ENCODE data around the gene ATF6. TPM values are rescaled to one million over a fixed set of nuclear protein-coding genes. Genes with fewer than 3 reads are reported as not detected.

Gene ATF6
- total RNA-seq, 1 experiment from 2014 or later: 36.5 TPM

DNA sequence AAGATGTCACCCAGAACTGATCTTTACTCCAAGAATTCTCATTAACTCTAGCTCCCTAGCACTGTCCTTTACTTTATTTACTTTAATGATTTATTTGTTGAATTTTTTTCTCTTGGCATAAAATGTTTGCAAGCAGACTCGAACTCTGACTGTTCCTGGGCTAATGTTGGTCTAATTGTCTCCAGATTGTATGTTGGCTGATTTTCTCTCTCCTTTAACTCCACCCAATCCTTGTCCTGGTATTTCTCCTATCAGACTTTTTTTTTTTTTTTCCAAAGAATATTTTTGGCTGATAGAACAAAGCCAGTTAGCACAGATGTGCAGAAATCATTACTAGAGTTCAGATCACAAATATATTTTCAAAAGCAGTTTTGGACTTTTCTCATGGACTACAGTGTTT is 82.6 kb downstream of the ATF6 start:
- no peak overlapping the region for H2AFZ ChIP-seq (ENCODE audit: low read length)
- no peaks in the 10 kb centered on the region for H4K20me1 ChIP-seq (ENCODE audit: insufficient read depth, low read depth, low read length)
- H3K79me2 ChIP-seq (ENCODE audit: low read length): peaks cover 19% of the 10 kb centered on the region; the same call in 1 of the 2 replicates
- no peak overlapping the region for H3K4me2 ChIP-seq (ENCODE audit: low read depth, low read length, poor library complexity, severe bottlenecking)
- no peak for DNase-seq
- no peak overlapping the region for H3K9ac ChIP-seq (ENCODE audit: low read length)
- H3K27me3 ChIP-seq (ENCODE audit: low read length): no peaks in the 10 kb centered on the region
- H3K4me1 ChIP-seq (ENCODE audit: low read length): peaks cover 11% of the 10 kb centered on the region
- peaks cover 29% of the 10 kb centered on the region for H3K36me3 ChIP-seq (ENCODE audit: insufficient read depth, low read length)
- no peaks in the 10 kb centered on the region for H3K9me3 ChIP-seq (ENCODE audit: low read length)
- H3K27ac ChIP-seq (ENCODE audit: low read length): no peak overlapping the region
- no peaks in the 10 kb centered on the region for H3K9me2 ChIP-seq (replicated peaks; ENCODE audit: insufficient read depth, low read length)
- no peak overlapping the region for H3K4me3 ChIP-seq (ENCODE audit: low read length)

DNA sequence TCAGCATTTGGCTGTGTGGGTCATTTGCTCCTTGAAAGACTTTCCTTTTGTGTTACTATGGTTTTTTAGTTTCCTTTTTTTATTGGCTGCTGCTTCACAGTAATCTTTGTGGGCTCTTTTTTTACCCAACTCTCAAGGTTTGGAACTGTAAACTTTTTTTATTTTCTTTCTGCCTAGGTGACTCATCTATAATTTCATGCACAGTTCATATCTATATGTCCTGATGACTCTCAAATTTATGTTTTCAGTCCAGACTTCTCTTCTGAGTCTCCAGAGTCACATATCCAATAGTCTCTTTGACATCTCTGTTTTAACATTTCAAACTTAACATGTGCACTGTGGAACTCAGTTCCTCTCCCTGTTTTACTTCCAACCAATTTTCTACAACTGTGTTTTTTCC is 83.4 kb downstream of the ATF6 start:
- Histone ChIP-seq H3K79me2 (ENCODE audit: low read length) (peaks cover 19% of the 10 kb centered on the region; the same call in 1 of the 2 replicates), H3K36me3 (ENCODE audit: insufficient read depth, low read length) (peaks cover 35% of the 10 kb centered on the region), H3K4me2 (ENCODE audit: low read depth, low read length, poor library complexity, severe bottlenecking) (no peak overlapping the region)

DNA sequence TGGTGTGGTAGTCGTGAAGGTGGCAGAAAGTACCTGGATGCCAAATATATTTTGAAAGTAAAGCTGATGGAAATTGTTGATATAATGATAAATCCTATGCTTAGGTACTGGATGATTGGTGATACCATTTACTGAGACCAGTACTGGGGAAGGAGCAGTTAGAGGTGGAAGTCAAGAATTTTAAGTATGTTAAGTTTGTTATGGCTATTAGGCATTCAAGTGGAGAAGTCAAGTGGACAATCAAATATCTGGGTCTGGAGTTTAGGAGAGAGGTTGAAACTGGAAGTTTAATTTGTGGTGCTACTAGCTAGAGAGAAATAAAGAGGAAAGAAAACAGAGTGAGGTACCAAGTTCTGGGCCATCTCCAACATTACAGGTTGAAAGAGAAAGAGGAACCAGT is 89.1 kb downstream of the ATF6 start:
- Histone ChIP-seq H2AFZ (ENCODE audit: low read length) (no peak overlapping the region), H3K79me2 (ENCODE audit: low read length) (0 out of 2 replicates have a peak, but pooled peaks cover 13% of the 10 kb centered on the region), H3K4me2 (ENCODE audit: low read depth, low read length, poor library complexity, severe bottlenecking) (no peak overlapping the region), H3K9ac (ENCODE audit: low read length) (no peak overlapping the region), H3K9me3 (ENCODE audit: low read length) (no peaks in the 10 kb centered on the region), H3K27ac (ENCODE audit: low read length) (no peak overlapping the region), H3K36me3 (ENCODE audit: insufficient read depth, low read length) (peaks cover 32% of the 10 kb centered on the region), H3K27me3 (ENCODE audit: low read length) (no peaks in the 10 kb centered on the region), H3K4me3 (ENCODE audit: low read length) (no peak overlapping the region), H4K20me1 (ENCODE audit: insufficient read depth, low read depth, low read length) (no peaks in the 10 kb centered on the region), H3K9me2 (replicated peaks; ENCODE audit: insufficient read depth, low read length) (no peaks in the 10 kb centered on the region), H3K4me1 (ENCODE audit: low read length) (peaks cover 24% of the 10 kb centered on the region)
- no peak for DNase-seq

More for the DNA sequence above, 83.4 kb downstream of the ATF6 start:
- Histone ChIP-seq H2AFZ (ENCODE audit: low read length) (no peak overlapping the region), H3K4me3 (ENCODE audit: low read length) (no peak overlapping the region), H3K4me1 (ENCODE audit: low read length) (peaks cover 11% of the 10 kb centered on the region), H4K20me1 (ENCODE audit: insufficient read depth, low read depth, low read length) (no peaks in the 10 kb centered on the region), H3K9ac (ENCODE audit: low read length) (no peak overlapping the region), H3K27me3 (ENCODE audit: low read length) (no peaks in the 10 kb centered on the region), H3K9me3 (ENCODE audit: low read length) (no peaks in the 10 kb centered on the region), H3K9me2 (replicated peaks; ENCODE audit: insufficient read depth, low read length) (no peaks in the 10 kb centered on the region), H3K27ac (ENCODE audit: low read length) (no peak overlapping the region)
- no peak for DNase-seq

DNA sequence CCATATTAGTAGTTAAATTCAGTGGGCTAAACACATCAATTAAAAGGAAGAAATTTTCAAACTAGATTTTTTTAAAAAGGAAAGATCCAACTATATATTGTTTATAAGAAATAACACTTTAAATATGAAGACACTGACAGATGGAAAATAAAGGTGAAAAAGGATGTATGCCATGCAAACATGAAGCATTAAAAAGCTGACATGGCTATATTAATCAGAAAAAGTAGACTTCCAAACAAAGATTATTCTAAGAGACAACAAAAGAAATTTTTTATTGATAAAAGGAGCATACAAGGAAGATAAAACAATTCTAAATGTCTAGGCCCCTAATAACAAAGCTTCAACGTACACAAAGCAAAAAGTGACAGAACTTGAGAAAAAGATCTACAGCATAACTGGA is 92.2 kb downstream of the ATF6 start:
- DNase-seq: no peak
- no peaks in the 10 kb centered on the region for H3K9me3 ChIP-seq (ENCODE audit: low read length)
- H3K4me1 ChIP-seq (ENCODE audit: low read length): peaks cover 20% of the 10 kb centered on the region
- H3K27me3 ChIP-seq (ENCODE audit: low read length): no peaks in the 10 kb centered on the region
- H4K20me1 ChIP-seq (ENCODE audit: insufficient read depth, low read depth, low read length): no peaks in the 10 kb centered on the region
- H3K4me3 ChIP-seq (ENCODE audit: low read length): no peak overlapping the region
- peaks cover 29% of the 10 kb centered on the region for H3K36me3 ChIP-seq (ENCODE audit: insufficient read depth, low read length)
- no peaks in the 10 kb centered on the region for H3K9me2 ChIP-seq (replicated peaks; ENCODE audit: insufficient read depth, low read length)
- H3K27ac ChIP-seq (ENCODE audit: low read length): no peak overlapping the region
- no peak overlapping the region for H3K4me2 ChIP-seq (ENCODE audit: low read depth, low read length, poor library complexity, severe bottlenecking)
- no peak overlapping the region for H3K9ac ChIP-seq (ENCODE audit: low read length)
- no peak overlapping the region for H2AFZ ChIP-seq (ENCODE audit: low read length)
- H3K79me2 ChIP-seq (ENCODE audit: low read length): peaks cover 3% of the 10 kb centered on the region; the same call in 1 of the 2 replicates

DNA sequence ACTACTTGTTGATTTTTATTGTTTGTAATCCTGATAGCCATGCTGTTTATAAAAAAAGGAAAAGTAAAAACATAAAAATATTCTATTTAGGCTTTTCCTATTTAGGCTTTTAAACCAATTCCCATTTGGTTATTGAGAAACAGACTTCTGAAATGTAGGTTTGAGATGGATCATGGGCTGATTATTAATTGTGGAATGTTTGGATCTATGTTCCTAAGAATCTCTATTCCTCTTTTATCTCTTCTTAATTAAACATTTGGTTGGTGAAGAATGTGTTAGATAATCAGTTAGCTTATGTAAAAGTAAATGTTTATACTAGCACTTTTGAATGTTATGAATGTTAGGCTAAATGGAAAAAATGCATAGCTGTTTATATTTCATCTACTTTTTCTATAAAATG is 97.4 kb downstream of the ATF6 start:
- Histone ChIP-seq H3K4me2 (ENCODE audit: low read depth, low read length, poor library complexity, severe bottlenecking) (no peak overlapping the region), H4K20me1 (ENCODE audit: insufficient read depth, low read depth, low read length) (no peaks in the 10 kb centered on the region), H3K4me1 (ENCODE audit: low read length) (peaks cover 20% of the 10 kb centered on the region), H3K36me3 (ENCODE audit: insufficient read depth, low read length) (peaks cover 36% of the 10 kb centered on the region; the same call in 1 of the 2 replicates), H3K9me3 (ENCODE audit: low read length) (no peaks in the 10 kb centered on the region), H2AFZ (ENCODE audit: low read length) (no peak overlapping the region), H3K9me2 (replicated peaks; ENCODE audit: insufficient read depth, low read length) (no peaks in the 10 kb centered on the region), H3K9ac (ENCODE audit: low read length) (no peak overlapping the region), H3K27ac (ENCODE audit: low read length) (no peak overlapping the region), H3K4me3 (ENCODE audit: low read length) (no peak overlapping the region), H3K27me3 (ENCODE audit: low read length) (no peaks in the 10 kb centered on the region), H3K79me2 (ENCODE audit: low read length) (no peaks in the 10 kb centered on the region; the same call in 1 of the 2 replicates)
- no peak for DNase-seq

DNA sequence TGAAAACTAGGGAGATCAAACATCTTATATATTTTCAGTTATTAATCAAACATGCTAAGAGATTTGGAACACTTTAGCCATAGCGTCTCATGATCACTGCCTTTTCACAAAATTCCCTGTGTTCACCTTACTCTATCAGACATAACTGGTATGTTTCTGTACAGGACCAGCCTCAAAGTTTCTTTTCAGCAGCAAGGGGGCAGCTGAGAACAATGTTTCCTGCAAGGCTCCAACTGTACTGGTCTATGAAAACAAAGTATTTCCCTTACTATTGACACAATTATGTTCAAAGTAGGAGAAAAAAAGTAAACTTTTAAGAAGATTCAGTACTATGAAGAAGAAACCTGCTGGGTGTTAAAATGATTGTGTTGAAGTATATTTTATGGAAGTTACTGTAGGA is 98.5 kb downstream of the ATF6 start:
- H3K4me2 ChIP-seq (ENCODE audit: low read depth, low read length, poor library complexity, severe bottlenecking): no peak overlapping the region

DNA sequence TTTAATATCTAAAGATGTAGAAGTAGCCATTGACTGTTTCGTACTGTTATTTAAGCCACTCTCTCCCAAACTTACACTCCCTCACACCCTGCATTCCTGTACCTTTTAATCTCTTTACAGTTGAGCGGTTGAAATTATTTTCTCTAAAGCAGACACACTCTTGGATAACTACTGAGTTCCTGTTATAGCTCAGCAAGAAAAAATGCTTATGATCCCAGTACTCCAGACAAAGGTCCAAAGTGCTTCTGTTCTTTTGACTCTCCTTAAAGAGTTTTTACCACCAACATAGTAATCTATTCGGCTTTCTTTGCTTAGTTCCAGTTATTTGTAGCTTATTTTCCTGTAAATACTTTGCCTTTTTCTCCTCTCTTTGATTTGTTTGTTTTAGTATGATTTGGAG is 100.1 kb downstream of the ATF6 start:
- no peaks in the 10 kb centered on the region for H3K4me1 ChIP-seq (ENCODE audit: low read length)
- DNase-seq: no peak
- H3K4me2 ChIP-seq (ENCODE audit: low read depth, low read length, poor library complexity, severe bottlenecking): no peak overlapping the region
- no peaks in the 10 kb centered on the region for H3K27me3 ChIP-seq (ENCODE audit: low read length)
- no peak overlapping the region for H2AFZ ChIP-seq (ENCODE audit: low read length)
- H3K9ac ChIP-seq (ENCODE audit: low read length): no peak overlapping the region
- 0 out of 2 replicates have a peak, but pooled peaks cover 2% of the 10 kb centered on the region for H3K79me2 ChIP-seq (ENCODE audit: low read length)
- no peaks in the 10 kb centered on the region for H3K9me3 ChIP-seq (ENCODE audit: low read length)
- no peak overlapping the region for H3K27ac ChIP-seq (ENCODE audit: low read length)
- peaks cover 37% of the 10 kb centered on the region; the same call in 1 of the 2 replicates for H3K36me3 ChIP-seq (ENCODE audit: insufficient read depth, low read length)
- H4K20me1 ChIP-seq (ENCODE audit: insufficient read depth, low read depth, low read length): no peaks in the 10 kb centered on the region
- H3K9me2 ChIP-seq (replicated peaks; ENCODE audit: insufficient read depth, low read length): no peaks in the 10 kb centered on the region
- H3K4me3 ChIP-seq (ENCODE audit: low read length): no peak overlapping the region

More for the DNA sequence above, 98.5 kb downstream of the ATF6 start:
- Histone ChIP-seq H3K9me2 (replicated peaks; ENCODE audit: insufficient read depth, low read length) (no peaks in the 10 kb centered on the region), H2AFZ (ENCODE audit: low read length) (no peak overlapping the region), H3K27me3 (ENCODE audit: low read length) (no peaks in the 10 kb centered on the region), H3K4me1 (ENCODE audit: low read length) (peaks cover 13% of the 10 kb centered on the region), H3K4me3 (ENCODE audit: low read length) (no peak overlapping the region), H3K9me3 (ENCODE audit: low read length) (no peaks in the 10 kb centered on the region), H3K36me3 (ENCODE audit: insufficient read depth, low read length) (peaks cover 39% of the 10 kb centered on the region; the same call in 1 of the 2 replicates), H3K9ac (ENCODE audit: low read length) (no peak overlapping the region), H3K27ac (ENCODE audit: low read length) (no peak overlapping the region), H3K79me2 (ENCODE audit: low read length) (peaks cover 2% of the 10 kb centered on the region; the same call in 1 of the 2 replicates), H4K20me1 (ENCODE audit: insufficient read depth, low read depth, low read length) (no peaks in the 10 kb centered on the region)
- no peak for DNase-seq

DNA sequence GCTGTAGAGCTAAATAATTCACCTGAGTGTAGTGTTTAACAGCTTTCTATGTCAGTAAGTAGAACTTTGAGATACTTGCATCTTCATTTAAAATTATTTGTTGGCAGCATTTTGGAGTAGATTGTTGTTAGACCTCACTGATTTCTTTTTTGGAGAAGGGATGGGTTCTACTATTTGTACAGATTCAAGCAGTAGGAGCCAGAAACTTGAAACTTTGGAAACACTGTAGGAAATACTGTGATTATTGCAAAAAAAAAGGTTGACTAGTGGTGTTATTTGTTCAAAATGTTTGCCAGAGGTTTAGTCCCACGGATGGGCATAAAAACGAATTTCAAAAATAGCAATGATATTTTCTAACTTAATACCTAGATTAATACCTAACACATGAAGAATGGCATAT is 102.7 kb downstream of the ATF6 start:
- Histone ChIP-seq H4K20me1 (ENCODE audit: insufficient read depth, low read depth, low read length) (no peaks in the 10 kb centered on the region), H3K9me2 (replicated peaks; ENCODE audit: insufficient read depth, low read length) (no peaks in the 10 kb centered on the region), H3K4me1 (ENCODE audit: low read length) (no peaks in the 10 kb centered on the region), H3K4me3 (ENCODE audit: low read length) (no peak overlapping the region), H3K79me2 (ENCODE audit: low read length) (0 out of 2 replicates have a peak, but pooled peaks cover 2% of the 10 kb centered on the region), H3K27ac (ENCODE audit: low read length) (no peak overlapping the region), H2AFZ (ENCODE audit: low read length) (no peak overlapping the region), H3K27me3 (ENCODE audit: low read length) (no peaks in the 10 kb centered on the region), H3K4me2 (ENCODE audit: low read depth, low read length, poor library complexity, severe bottlenecking) (no peak overlapping the region), H3K9me3 (ENCODE audit: low read length) (no peaks in the 10 kb centered on the region), H3K36me3 (ENCODE audit: insufficient read depth, low read length) (peaks cover 28% of the 10 kb centered on the region; the same call in 1 of the 2 replicates), H3K9ac (ENCODE audit: low read length) (no peak overlapping the region)
- DNase-seq: no peak
